Chondrocyte (in vitro differentiated cells): ENCODE measurements around the gene C19orf33. TPM values are rescaled to one million over a fixed set of nuclear protein-coding genes. Genes with fewer than 3 reads are reported as not detected.
"Not testable (repeated sequence)": the region's sequence is repeated elsewhere in the genome, so short reads cannot be mapped to it uniquely, and the experiment has no call there.

Source experiments
- DNase-seq: peaks from one replicate; pipeline ENCODE4 v3.0.0; 2021; ENCODE audit warnings: mixed read lengths, low spot score
- H3K27ac Mint-ChIP-seq: one replicate; pipeline ENCODE4 v1.8.0; 2021; ENCODE audit warnings: mild to moderate bottlenecking, moderate library complexity, mixed read lengths; ENCODE audit not compliant: unreplicated experiment
- H3K27me3 Mint-ChIP-seq: 2 replicates; pipeline ENCODE4 v1.8.0; 2021; ENCODE audit warnings: low read depth, mixed read lengths
- H3K36me3 Mint-ChIP-seq: 2 replicates; pipeline ENCODE4 v1.8.0; 2021; ENCODE audit warnings: low read depth, mixed read lengths
- H3K4me1 Mint-ChIP-seq: 2 replicates; pipeline ENCODE4 v1.8.0; 2021; ENCODE audit warnings: low read depth, mild to moderate bottlenecking, mixed read lengths
- H3K4me3 Mint-ChIP-seq: one replicate; pipeline ENCODE4 v1.8.0; 2021; ENCODE audit warnings: mild to moderate bottlenecking, moderate library complexity, mixed read lengths; ENCODE audit not compliant: unreplicated experiment
- H3K9me3 Mint-ChIP-seq: 2 replicates; pipeline ENCODE4 v1.8.0; 2021; ENCODE audit warnings: low read depth, mixed read lengths
- CTCF ChIP-seq: fragments of 200-600 bp; sonication (generic); IDR thresholded peaks from 2 replicates; pipeline ENCODE4 v1.5.0; 2021; ENCODE audit warnings: antibody characterized with exemption, mild to moderate bottlenecking, moderate library complexity
- long read RNA-seq: library from polyadenylated mRNA; stranded (forward); transcript quantifications from one replicate; pipeline ENCODE4 v2.0.0, GENCODE V29; 2021
- total RNA-seq: library from RNA; stranded (reverse); gene quantifications from 3 replicates; pipeline ENCODE4 v1.2.1, GENCODE V29; 2021

Gene C19orf33
- total RNA-seq = 2.0 to 5.2 TPM (median 2.0 TPM) in 3 replicates
- long read RNA-seq, partial matches to known transcripts = 0 of 1 reads
- long read RNA-seq, other reads (novel, unspliced or antisense) = 0 of 1 reads

- DNase-seq = no peak
- H3K36me3 Mint-ChIP-seq = peaks cover 2% of the 10 kb centered on the region
- no peak within 1 kb of the TSS for H3K27ac Mint-ChIP-seq
- no peaks in the 10 kb centered on the region for H3K9me3 Mint-ChIP-seq
- H3K27me3 Mint-ChIP-seq = no peaks in the 10 kb centered on the region
- H3K4me1 Mint-ChIP-seq = peaks cover 33% of the 10 kb centered on the region
- H3K4me3 Mint-ChIP-seq = no peak within 1 kb of the TSS
- no peak for TF ChIP-seq CTCF
These were observed at the start of gene C19orf33 for GRCh38 chr19:38303517-38304351. TSS of gene C19orf33 (plus strand) at chr19:38304251. CDS start at chr19:38304262, 11 bp downstream.

- Mint-ChIP-seq H3K9me3 (no peaks in the 10 kb centered on the region), H3K27ac (peak overlapping the region; percentile 93), H3K4me1 (peaks cover 61% of the 10 kb centered on the region), H3K27me3 (no peaks in the 10 kb centered on the region), H3K4me3 (peak overlapping the region; percentile 94), H3K36me3 (peaks cover 7% of the 10 kb centered on the region)
- DNase-seq = no peak
- TF ChIP-seq CTCF = no peak
These were observed 48.6 kb upstream of the C19orf33 start for GRCh38 chr19:38255383-38256014.

GRCh38 chr19:38261942-38262341 lies 42.1 kb upstream of the C19orf33 start:
- H3K4me1 Mint-ChIP-seq = peaks cover 34% of the 10 kb centered on the region
- H3K36me3 Mint-ChIP-seq, H3K4me3 Mint-ChIP-seq, DNase-seq, H3K27ac Mint-ChIP-seq, H3K9me3 Mint-ChIP-seq, H3K27me3 Mint-ChIP-seq: not testable (repeated sequence)

- peaks cover 40% of the 10 kb centered on the region for H3K4me1 Mint-ChIP-seq
- no peaks in the 10 kb centered on the region for H3K27me3 Mint-ChIP-seq
- H3K9me3 Mint-ChIP-seq = no peaks in the 10 kb centered on the region
- no peak overlapping the region for H3K27ac Mint-ChIP-seq
- no peak overlapping the region for H3K4me3 Mint-ChIP-seq
- no peak for TF ChIP-seq CTCF
- no peaks in the 10 kb centered on the region for H3K36me3 Mint-ChIP-seq
- DNase-seq = no peak
These were observed 41.3 kb upstream of the C19orf33 start for GRCh38 chr19:38262585-38263268.

- DNase-seq = no peak
- Mint-ChIP-seq H3K4me1 (peaks cover 41% of the 10 kb centered on the region), H3K36me3 (no peaks in the 10 kb centered on the region), H3K9me3 (no peaks in the 10 kb centered on the region), H3K4me3 (peak overlapping the region; percentile 66), H3K27me3 (no peaks in the 10 kb centered on the region), H3K27ac (peak overlapping the region; percentile 86)
- TF ChIP-seq CTCF = no peak
These were observed 40.2 kb upstream of the C19orf33 start for GRCh38 chr19:38263689-38264485.
